ENCODE results near the gene DYRK1B.

Gene DYRK1B

GRCh38 chr19:39858541-39858940 lies 24.6 kb upstream of the DYRK1B start:
- no peak for DNase-seq (ENCODE audit: low read depth)

- DNase-seq (ENCODE audit: low read depth) = no peak
Measured at GRCh38 chr19:39852882-39853281, 18.9 kb upstream of the DYRK1B start.

- DNase-seq (ENCODE audit: low read depth) = no peak
Measured at GRCh38 chr19:39850892-39851291, 16.9 kb upstream of the DYRK1B start.

GRCh38 chr19:39848392-39848791 lies 14.4 kb upstream of the DYRK1B start:
- DNase-seq (ENCODE audit: low read depth) = no peak

GRCh38 chr19:39847525-39847924 lies 13.6 kb upstream of the DYRK1B start:
- DNase-seq (ENCODE audit: low read depth) = no peak

- DNase-seq (ENCODE audit: low read depth) = no peak
Measured at GRCh38 chr19:39846678-39847486, 12.9 kb upstream of the DYRK1B start.

- DNase-seq (ENCODE audit: low read depth) = peak; percentile 98
Measured at GRCh38 chr19:39845933-39846677, 12.1 kb upstream of the DYRK1B start, which contains the start of gene FBL. Gene FBL (minus strand): TSS chr19:39846379. CDS start chr19:39846300, 79 bp downstream.

GRCh38 chr19:39845584-39845932 lies 11.6 kb upstream of the DYRK1B start:
- DNase-seq (ENCODE audit: low read depth) = no peak

- no peak for DNase-seq (ENCODE audit: low read depth)
Measured at GRCh38 chr19:39845172-39845571, 11.2 kb upstream of the DYRK1B start.

- no peak for DNase-seq (ENCODE audit: low read depth)
Measured at GRCh38 chr19:39843919-39844793, 10.2 kb upstream of the DYRK1B start.

GRCh38 chr19:39842693-39843435 lies 8.9 kb upstream of the DYRK1B start:
- no peak for DNase-seq (ENCODE audit: low read depth)

GRCh38 chr19:39841041-39841440 lies 7.1 kb upstream of the DYRK1B start:
- no peak for DNase-seq (ENCODE audit: low read depth)

GRCh38 chr19:39840492-39840891 lies 6.5 kb upstream of the DYRK1B start:
- DNase-seq (ENCODE audit: low read depth) = no peak

- no peak for DNase-seq (ENCODE audit: low read depth)
Measured at GRCh38 chr19:39839678-39840327, 5.8 kb upstream of the DYRK1B start.

- DNase-seq (ENCODE audit: low read depth) = no peak
Measured at GRCh38 chr19:39838569-39838968, 4.6 kb upstream of the DYRK1B start.

GRCh38 chr19:39837978-39838377 lies 4.0 kb upstream of the DYRK1B start:
- DNase-seq (ENCODE audit: low read depth) = no peak

- no peak for DNase-seq (ENCODE audit: low read depth)
Measured at GRCh38 chr19:39834287-39834841, 402 bp upstream of the DYRK1B start.

GRCh38 chr19:39833160-39833463 lies 850 bp downstream of the DYRK1B start:
- DNase-seq (ENCODE audit: low read depth) = no peak

GRCh38 chr19:39832341-39833083 lies 1.4 kb downstream of the DYRK1B start:
- no peak for DNase-seq (ENCODE audit: low read depth)

- DNase-seq (ENCODE audit: low read depth) = no peak
Measured at GRCh38 chr19:39831679-39832078, 2.3 kb downstream of the DYRK1B start.
